ENCODE results near the gene FLCN.

FLCN gene

DNA sequence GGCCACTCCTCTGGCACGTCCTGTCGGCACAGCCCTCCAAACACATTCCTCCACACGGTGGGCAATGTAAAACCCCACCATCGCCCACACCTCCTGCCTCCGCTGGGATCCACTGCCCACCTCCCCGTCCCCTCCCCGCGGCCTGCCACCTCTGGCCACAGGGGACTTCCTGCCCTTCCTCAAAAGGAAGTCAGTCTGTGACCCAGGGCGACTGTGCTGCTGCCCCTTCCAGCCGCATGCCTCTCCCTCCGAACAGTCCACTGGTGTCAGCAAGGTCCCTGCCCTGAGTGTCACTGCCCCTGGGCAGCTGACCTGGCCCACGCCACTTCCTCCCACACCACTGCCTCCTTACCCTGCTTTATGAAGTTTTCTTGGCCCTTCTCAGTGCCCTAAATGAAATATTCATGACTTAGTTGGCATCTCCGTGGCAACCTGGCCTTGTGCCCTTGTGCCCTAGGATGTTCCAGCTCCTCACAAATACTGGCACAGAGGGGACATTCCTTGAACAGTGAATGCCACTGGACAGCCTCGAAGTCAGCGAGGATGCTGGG is 32.9 kb downstream of the FLCN start:
- H3K4me3 ChIP-seq (replicated peaks; ENCODE audit: low read depth, low read length) = no peak overlapping the region
- no peak for DNase-seq (ENCODE audit: low read depth)
- TF ChIP-seq, protein P1, sequence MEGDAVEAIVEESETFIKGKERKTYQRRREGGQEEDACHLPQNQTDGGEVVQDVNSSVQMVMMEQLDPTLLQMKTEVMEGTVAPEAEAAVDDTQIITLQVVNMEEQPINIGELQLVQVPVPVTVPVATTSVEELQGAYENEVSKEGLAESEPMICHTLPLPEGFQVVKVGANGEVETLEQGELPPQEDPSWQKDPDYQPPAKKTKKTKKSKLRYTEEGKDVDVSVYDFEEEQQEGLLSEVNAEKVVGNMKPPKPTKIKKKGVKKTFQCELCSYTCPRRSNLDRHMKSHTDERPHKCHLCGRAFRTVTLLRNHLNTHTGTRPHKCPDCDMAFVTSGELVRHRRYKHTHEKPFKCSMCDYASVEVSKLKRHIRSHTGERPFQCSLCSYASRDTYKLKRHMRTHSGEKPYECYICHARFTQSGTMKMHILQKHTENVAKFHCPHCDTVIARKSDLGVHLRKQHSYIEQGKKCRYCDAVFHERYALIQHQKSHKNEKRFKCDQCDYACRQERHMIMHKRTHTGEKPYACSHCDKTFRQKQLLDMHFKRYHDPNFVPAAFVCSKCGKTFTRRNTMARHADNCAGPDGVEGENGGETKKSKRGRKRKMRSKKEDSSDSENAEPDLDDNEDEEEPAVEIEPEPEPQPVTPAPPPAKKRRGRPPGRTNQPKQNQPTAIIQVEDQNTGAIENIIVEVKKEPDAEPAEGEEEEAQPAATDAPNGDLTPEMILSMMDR (IDR thresholded peaks at IDR 0.05; ENCODE audit: low read length, missing control alignments) = no peak

DNA sequence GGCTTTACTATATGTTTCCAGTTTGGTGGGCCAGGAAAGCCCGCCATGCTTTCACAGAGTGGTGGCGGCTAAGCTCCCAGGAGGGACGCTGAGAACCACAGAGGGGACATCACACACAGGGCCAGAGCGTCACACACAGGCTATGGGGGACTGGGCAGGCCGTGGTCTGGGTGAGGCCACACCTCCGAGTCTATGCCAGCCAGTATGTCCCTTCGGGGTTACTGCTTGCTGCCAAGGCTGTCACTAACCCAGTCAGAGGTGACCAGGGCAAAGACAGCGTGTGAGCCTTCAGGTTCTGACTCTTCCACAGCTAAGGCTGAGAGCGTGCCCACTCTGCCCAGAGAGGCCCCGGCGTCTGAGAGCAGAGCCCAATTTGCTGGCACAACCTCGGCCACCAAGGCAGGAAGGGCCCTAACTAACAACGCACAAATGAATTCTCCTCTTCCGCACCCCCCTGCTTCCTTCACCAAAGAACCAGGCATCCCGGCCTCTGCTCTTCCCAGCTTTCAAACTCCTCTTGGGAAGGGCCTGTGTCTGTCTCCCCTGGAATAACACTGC is 33.7 kb downstream of the FLCN start:
- TF ChIP-seq, protein P1 (IDR thresholded peaks at IDR 0.05; ENCODE audit: low read length, missing control alignments) = no peak
- no peak for DNase-seq (ENCODE audit: low read depth)
- no peak overlapping the region for H3K4me3 ChIP-seq (replicated peaks; ENCODE audit: low read depth, low read length)

DNA sequence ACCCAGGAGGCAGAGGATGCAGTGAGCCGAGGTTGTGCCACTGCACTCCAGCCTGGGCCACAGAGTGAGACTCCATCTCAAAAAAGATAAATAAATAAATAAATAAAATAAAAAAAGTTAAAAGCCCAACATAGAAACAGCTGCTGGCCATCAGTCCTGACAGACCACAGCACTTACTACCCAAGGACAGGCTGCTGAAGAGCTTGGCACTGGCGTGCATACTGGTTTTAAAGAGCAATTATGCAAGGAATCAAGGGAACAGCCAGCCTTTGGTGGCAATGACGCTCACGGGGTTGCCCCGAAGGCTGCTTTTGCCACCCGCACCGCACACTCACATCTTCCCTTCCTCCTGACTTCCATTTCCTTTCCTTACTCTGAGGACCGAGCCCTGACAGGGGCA is 35.1 kb downstream of the FLCN start:
- no peak for DNase-seq (ENCODE audit: low read depth)
- no peak overlapping the region for H3K4me3 ChIP-seq (replicated peaks; ENCODE audit: low read depth, low read length)
- TF ChIP-seq, protein P1 (IDR thresholded peaks at IDR 0.05; ENCODE audit: low read length, missing control alignments) = no peak

DNA sequence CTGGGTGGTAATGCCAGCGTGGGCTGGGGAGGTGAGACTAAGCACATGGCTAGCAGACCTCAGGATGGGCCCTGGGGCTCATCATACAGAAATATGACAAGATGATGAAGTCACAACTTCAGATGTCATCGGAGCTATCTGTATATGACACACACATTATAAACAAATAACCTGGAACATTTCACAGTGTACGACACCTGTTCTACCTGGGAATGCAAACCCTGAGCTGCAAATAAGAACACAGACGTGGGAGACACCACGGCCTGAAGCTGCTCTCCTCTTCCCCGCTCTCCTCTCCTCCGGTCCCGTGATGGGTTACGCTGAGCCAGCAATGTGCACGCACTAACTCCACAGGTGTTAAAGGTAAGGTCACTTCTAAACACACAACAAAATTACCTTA is 35.7 kb downstream of the FLCN start:
- TF ChIP-seq, protein P1 (IDR thresholded peaks at IDR 0.05; ENCODE audit: low read length, missing control alignments) = no peak
- H3K4me3 ChIP-seq (replicated peaks; ENCODE audit: low read depth, low read length) = no peak overlapping the region
- no peak for DNase-seq (ENCODE audit: low read depth)

DNA sequence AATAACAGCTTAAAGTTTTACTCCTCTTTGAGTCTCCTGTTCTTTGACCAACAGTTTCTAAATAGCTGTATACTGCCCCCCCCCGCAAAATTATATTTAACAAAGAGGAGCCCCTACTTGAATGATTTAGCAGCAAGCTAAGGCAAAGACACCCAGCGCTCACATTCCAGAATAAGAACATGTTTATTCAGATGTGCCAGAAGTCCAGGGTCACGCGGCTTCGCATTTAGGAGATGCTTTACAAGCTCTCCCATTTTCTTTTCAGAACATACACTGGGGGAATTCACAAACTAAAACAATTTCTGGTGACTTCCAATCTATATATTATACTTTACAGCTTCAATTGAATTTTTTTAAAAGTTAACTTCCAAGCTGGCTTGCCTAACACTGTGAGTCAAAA is 36.1 kb downstream of the FLCN start:
- TF ChIP-seq, protein P1 (IDR thresholded peaks at IDR 0.05; ENCODE audit: low read length, missing control alignments) = no peak
- H3K4me3 ChIP-seq (replicated peaks; ENCODE audit: low read depth, low read length) = no peak overlapping the region
- no peak for DNase-seq (ENCODE audit: low read depth)

DNA sequence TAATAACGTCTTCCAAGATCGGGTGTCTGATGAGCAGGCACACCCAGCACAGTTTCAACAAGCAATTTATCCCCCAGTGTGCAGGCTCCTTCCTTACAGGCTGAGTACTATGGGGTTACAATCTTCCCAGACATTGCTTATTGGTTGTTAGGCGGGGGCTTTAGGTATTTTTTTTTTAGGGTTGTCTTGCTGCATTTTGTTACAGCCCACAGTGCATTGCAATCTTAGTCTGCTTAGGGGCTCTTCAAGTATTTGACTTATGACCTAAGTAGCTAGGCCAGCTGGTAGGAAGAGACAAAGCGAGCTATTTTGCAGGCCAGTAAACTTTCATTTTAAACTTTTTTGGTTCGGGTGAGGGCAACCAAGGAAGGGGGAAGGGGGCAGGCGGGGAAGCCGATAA is 36.7 kb downstream of the FLCN start:
- no peak overlapping the region for H3K4me3 ChIP-seq (replicated peaks; ENCODE audit: low read depth, low read length)
- TF ChIP-seq, protein P1 (IDR thresholded peaks at IDR 0.05; ENCODE audit: low read length, missing control alignments) = no peak
- DNase-seq (ENCODE audit: low read depth) = no peak

DNA sequence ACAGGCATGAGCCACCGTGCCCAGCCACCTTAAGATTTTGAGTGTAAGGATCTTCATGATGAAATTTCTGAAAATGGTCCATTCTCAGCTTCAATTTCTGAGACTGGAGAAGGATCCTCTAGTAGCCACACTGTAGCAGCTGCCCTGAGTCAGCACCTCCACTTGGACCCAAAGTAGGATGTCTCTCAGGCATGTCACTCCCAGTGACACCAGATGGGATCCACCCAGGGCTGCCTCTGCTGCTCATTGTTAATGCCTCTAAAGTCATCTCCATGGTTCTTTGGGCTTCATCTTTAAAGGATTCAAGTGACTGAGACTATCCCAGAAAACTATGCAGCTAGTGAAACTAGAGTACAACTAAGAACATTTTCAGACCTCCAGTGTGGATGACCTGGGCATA is 38.7 kb downstream of the FLCN start:
- H3K4me3 ChIP-seq (replicated peaks; ENCODE audit: low read depth, low read length) = no peak overlapping the region
- TF ChIP-seq, protein P1 (IDR thresholded peaks at IDR 0.05; ENCODE audit: low read length, missing control alignments) = no peak
- DNase-seq (ENCODE audit: low read depth) = no peak
